ENCODE measurements around the gene ARV1.

GRCh38 chr1:230943048-230943593 is 35.8 kb upstream of the ARV1 start:
- no peak for TF ChIP-seq CTCF (IDR thresholded peaks at IDR 0.05)
- no peak for TF ChIP-seq RNF2 (IDR thresholded peaks at IDR 0.05; ENCODE audit: borderline replicate concordance, low read depth)
- no peak for TF ChIP-seq POLR2A (IDR thresholded peaks at IDR 0.05; ENCODE audit: low read length)
- no peak for TF ChIP-seq KDM1A (IDR thresholded peaks at IDR 0.05; ENCODE audit: low read depth)

Data from A549 (cell line).